K562 (cell line): ENCODE data around the gene SLC4A1. TPM values are rescaled to one million over a fixed set of nuclear protein-coding genes. Genes with fewer than 3 reads are reported as not detected.

ENCODE experiments used
- CREBBP ChIP-seq: IDR thresholded peaks from one replicate; pipeline ENCODE4 v1.6.1; 2012; ENCODE audit warnings: low read depth, mild to moderate bottlenecking, control low read depth, inconsistent platforms, low read length
- GTF2E2 ChIP-seq: fragments of 200-800 bp; sonication (Bioruptor generic); IDR thresholded peaks from 2 replicates; pipeline ENCODE4 v1.6.1; 2016; ENCODE audit warnings: missing genetic modification characterization, missing compliant biosample characterization
- NR2C2 ChIP-seq, 2 experiments: fragments of 200-800 bp in 1 of 2; sonication (Bioruptor generic) in 1 of 2; sonication (generic) in 1 of 2; formaldehyde crosslinking in 1 of 2; IDR thresholded peaks; 2 replicates each; pipeline versions ENCODE4 v1.6.1 to v1.8.0; 2016 to 2022; ENCODE audit warnings: mild to moderate bottlenecking in 1 of 2, missing compliant biosample characterization in 1 of 2, missing genetic modification characterization in 1 of 2, missing genetic modification reagents in 1 of 2
- RFX1 ChIP-seq: fragments of 450-650 bp; IDR thresholded peaks from 2 replicates; pipeline ENCODE4 v1.6.1; 2016; ENCODE audit warnings: mild to moderate bottlenecking, moderate library complexity
- TAF1 ChIP-seq: IDR thresholded peaks from 2 replicates; pipeline ENCODE4 v1.6.1; 2011; ENCODE audit warnings: mild to moderate bottlenecking, low read length, moderate library complexity; ENCODE audit not compliant: insufficient read depth, control insufficient read depth, severe bottlenecking; ENCODE audit errors: extremely low read depth
- ZFP36 ChIP-seq: fragments of 150-350 bp; IDR thresholded peaks from 2 replicates; pipeline ENCODE4 v1.6.1; 2018; ENCODE audit warnings: low read length, low read depth; ENCODE audit not compliant: partially characterized antibody
- ZFX ChIP-seq: sonication (generic); formaldehyde crosslinking; IDR thresholded peaks from 2 replicates; pipeline ENCODE4 v1.8.0; 2022; ENCODE audit warnings: mild to moderate bottlenecking, missing genetic modification reagents, moderate library complexity
- ZNF3 ChIP-seq: fragments of 250-450 bp; sonication (Bioruptor Pico); IDR thresholded peaks from 2 replicates; pipeline ENCODE4 v1.5.0; 2021; ENCODE audit warnings: mild to moderate bottlenecking, moderate library complexity
- ZNF507 ChIP-seq: conservative IDR thresholded peaks from 2 replicates; pipeline ENCODE4 v1.6.1; 2017; ENCODE audit warnings: missing genetic modification characterization, missing compliant biosample characterization
- ZNF696 ChIP-seq: fragments of 250-450 bp; sonication (Bioruptor Pico); conservative IDR thresholded peaks from 2 replicates; pipeline ENCODE4 v1.4.0; 2020; ENCODE audit warnings: mild to moderate bottlenecking, moderate library complexity
- polyA plus RNA-seq, 8 experiments: library from polyadenylated mRNA; depleted of rRNA in 4 of 8; stranded (reverse) in 5 of 8; unstranded in 3 of 8; fragments of >200 nt; fragmentation: Nextera tagmentation in 2 of 8; fragmentation: Illumina TruSeq in 1 of 8; extraction: Ambion mirVana in 2 of 8; extraction: Trizol in 1 of 8; gene quantifications; 2 replicates each; pipeline versions ENCODE4 v1.2.1 to v1.2.3, GENCODE V29; 2011 to 2014; ENCODE audit warnings: inconsistent platforms in 1 of 8, missing spikeins in 1 of 8
- total RNA-seq, 7 experiments: library from RNA; depleted of rRNA in 6 of 7; stranded (reverse); fragments of >200 nt in 6 of 7; fragmentation: Illumina TruSeq in 2 of 7; extraction: Trizol in 2 of 7; gene quantifications; 2 replicates each; pipeline versions ENCODE4 v1.2.1 to v1.2.3, GENCODE V29; 2011 to 2021; ENCODE audit warnings: low replicate concordance in 1 of 7
- TF ChIP-seq, protein P1 (sequence below): sonication (generic); formaldehyde crosslinking; IDR thresholded peaks from 2 replicates; pipeline ENCODE4 v1.8.1; 2023; ENCODE audit warnings: mild to moderate bottlenecking, missing genetic modification reagents
- TF ChIP-seq, protein P2 (sequence below): fragments of 250-450 bp; sonication (Bioruptor Pico); IDR thresholded peaks from 2 replicates; pipeline ENCODE4 v1.9.0; 2021; ENCODE audit warnings: mild to moderate bottlenecking, inconsistent platforms
- TF ChIP-seq, protein P3 (sequence below): sonication (generic); formaldehyde crosslinking; IDR thresholded peaks from 2 replicates; pipeline ENCODE4 v1.8.0; 2023; ENCODE audit warnings: missing genetic modification reagents, mild to moderate bottlenecking, borderline replicate concordance
- TF ChIP-seq, protein P4 (sequence below), 2 experiments: IDR thresholded peaks; 2 replicates each; pipeline ENCODE4 v1.6.1; 2012; ENCODE audit warnings: improper control_type of control experiment in 2 of 2, low read depth in 2 of 2, low read length in 2 of 2, borderline replicate concordance in 1 of 2

The SLC4A1 gene
- total and polyA plus RNA-seq, 9 of the 15 experiments (the other 6 are each of a cell fraction or from before 2014, with no cell fraction given): 0.14 to 1.00 (median 0.53) TPM

DNA sequence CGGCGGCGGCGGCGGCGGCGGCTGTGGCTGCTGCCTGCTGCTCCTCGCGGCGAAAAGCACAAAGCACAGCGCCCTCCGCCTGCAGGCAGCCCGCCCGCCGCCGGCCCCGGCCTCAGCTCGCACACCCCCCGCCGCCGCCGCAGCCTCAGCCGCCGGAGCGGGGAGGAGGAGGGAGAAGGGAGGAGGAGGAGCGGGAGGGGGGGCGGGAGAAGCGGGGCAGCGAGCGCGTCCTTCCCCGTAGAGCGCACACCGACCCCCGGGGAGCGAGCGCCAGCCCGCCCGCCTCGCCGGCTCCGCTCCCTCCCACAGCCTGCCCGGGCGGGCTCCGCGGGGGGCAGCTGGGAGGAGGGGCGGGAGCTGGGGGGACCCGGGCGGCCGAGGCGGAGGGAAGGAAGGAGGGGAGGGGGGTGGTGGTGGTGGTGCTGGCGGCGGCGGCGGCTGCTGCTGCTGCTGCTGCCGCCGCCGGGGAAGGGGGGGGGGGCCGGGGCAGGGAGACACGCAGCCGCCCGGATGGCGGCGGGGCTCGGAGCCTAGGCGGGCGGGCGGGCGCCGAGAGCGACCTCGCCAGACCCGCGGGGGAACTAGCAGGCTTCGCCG, 48.2 kb downstream of the SLC4A1 start, which contains the start of gene UBTF (continued):
- TF ChIP-seq, protein P1, sequence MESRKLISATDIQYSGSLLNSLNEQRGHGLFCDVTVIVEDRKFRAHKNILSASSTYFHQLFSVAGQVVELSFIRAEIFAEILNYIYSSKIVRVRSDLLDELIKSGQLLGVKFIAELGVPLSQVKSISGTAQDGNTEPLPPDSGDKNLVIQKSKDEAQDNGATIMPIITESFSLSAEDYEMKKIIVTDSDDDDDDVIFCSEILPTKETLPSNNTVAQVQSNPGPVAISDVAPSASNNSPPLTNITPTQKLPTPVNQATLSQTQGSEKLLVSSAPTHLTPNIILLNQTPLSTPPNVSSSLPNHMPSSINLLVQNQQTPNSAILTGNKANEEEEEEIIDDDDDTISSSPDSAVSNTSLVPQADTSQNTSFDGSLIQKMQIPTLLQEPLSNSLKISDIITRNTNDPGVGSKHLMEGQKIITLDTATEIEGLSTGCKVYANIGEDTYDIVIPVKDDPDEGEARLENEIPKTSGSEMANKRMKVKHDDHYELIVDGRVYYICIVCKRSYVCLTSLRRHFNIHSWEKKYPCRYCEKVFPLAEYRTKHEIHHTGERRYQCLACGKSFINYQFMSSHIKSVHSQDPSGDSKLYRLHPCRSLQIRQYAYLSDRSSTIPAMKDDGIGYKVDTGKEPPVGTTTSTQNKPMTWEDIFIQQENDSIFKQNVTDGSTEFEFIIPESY (CRISPR knock-in tag): no peak
- TF ChIP-seq RFX1 (no peak), ZNF3 (CRISPR knock-in tag) (no peak), ZNF696 (CRISPR knock-in tag) (no peak), TAF1 (peak; percentile 30), ZNF507 (tag) (no peak), NR2C2 (CRISPR knock-in tag; IDR thresholded peaks at IDR 0.05) (no peak), NR2C2 (tag; IDR thresholded peaks at IDR 0.05) (no peak), ZFP36 (peak; percentile 39), GTF2E2 (tag) (peak; percentile 35; the same call in 1 of the 2 replicates), ZFX (CRISPR knock-in tag) (no peak), CREBBP (no peak)
- TF ChIP-seq, protein P2, sequence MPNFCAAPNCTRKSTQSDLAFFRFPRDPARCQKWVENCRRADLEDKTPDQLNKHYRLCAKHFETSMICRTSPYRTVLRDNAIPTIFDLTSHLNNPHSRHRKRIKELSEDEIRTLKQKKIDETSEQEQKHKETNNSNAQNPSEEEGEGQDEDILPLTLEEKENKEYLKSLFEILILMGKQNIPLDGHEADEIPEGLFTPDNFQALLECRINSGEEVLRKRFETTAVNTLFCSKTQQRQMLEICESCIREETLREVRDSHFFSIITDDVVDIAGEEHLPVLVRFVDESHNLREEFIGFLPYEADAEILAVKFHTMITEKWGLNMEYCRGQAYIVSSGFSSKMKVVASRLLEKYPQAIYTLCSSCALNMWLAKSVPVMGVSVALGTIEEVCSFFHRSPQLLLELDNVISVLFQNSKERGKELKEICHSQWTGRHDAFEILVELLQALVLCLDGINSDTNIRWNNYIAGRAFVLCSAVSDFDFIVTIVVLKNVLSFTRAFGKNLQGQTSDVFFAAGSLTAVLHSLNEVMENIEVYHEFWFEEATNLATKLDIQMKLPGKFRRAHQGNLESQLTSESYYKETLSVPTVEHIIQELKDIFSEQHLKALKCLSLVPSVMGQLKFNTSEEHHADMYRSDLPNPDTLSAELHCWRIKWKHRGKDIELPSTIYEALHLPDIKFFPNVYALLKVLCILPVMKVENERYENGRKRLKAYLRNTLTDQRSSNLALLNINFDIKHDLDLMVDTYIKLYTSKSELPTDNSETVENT (CRISPR knock-in tag): no peak
- TF ChIP-seq, protein P3, sequence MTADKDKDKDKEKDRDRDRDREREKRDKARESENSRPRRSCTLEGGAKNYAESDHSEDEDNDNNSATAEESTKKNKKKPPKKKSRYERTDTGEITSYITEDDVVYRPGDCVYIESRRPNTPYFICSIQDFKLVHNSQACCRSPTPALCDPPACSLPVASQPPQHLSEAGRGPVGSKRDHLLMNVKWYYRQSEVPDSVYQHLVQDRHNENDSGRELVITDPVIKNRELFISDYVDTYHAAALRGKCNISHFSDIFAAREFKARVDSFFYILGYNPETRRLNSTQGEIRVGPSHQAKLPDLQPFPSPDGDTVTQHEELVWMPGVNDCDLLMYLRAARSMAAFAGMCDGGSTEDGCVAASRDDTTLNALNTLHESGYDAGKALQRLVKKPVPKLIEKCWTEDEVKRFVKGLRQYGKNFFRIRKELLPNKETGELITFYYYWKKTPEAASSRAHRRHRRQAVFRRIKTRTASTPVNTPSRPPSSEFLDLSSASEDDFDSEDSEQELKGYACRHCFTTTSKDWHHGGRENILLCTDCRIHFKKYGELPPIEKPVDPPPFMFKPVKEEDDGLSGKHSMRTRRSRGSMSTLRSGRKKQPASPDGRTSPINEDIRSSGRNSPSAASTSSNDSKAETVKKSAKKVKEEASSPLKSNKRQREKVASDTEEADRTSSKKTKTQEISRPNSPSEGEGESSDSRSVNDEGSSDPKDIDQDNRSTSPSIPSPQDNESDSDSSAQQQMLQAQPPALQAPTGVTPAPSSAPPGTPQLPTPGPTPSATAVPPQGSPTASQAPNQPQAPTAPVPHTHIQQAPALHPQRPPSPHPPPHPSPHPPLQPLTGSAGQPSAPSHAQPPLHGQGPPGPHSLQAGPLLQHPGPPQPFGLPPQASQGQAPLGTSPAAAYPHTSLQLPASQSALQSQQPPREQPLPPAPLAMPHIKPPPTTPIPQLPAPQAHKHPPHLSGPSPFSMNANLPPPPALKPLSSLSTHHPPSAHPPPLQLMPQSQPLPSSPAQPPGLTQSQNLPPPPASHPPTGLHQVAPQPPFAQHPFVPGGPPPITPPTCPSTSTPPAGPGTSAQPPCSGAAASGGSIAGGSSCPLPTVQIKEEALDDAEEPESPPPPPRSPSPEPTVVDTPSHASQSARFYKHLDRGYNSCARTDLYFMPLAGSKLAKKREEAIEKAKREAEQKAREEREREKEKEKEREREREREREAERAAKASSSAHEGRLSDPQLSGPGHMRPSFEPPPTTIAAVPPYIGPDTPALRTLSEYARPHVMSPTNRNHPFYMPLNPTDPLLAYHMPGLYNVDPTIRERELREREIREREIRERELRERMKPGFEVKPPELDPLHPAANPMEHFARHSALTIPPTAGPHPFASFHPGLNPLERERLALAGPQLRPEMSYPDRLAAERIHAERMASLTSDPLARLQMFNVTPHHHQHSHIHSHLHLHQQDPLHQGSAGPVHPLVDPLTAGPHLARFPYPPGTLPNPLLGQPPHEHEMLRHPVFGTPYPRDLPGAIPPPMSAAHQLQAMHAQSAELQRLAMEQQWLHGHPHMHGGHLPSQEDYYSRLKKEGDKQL (CRISPR knock-in tag): no peak
- TF ChIP-seq, protein P4, sequence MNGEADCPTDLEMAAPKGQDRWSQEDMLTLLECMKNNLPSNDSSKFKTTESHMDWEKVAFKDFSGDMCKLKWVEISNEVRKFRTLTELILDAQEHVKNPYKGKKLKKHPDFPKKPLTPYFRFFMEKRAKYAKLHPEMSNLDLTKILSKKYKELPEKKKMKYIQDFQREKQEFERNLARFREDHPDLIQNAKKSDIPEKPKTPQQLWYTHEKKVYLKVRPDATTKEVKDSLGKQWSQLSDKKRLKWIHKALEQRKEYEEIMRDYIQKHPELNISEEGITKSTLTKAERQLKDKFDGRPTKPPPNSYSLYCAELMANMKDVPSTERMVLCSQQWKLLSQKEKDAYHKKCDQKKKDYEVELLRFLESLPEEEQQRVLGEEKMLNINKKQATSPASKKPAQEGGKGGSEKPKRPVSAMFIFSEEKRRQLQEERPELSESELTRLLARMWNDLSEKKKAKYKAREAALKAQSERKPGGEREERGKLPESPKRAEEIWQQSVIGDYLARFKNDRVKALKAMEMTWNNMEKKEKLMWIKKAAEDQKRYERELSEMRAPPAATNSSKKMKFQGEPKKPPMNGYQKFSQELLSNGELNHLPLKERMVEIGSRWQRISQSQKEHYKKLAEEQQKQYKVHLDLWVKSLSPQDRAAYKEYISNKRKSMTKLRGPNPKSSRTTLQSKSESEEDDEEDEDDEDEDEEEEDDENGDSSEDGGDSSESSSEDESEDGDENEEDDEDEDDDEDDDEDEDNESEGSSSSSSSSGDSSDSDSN (IDR thresholded peaks at IDR 0.05; ENCODE audit: borderline replicate concordance in 1 of 2, low read depth in 2 of 2, low read length in 2 of 2): peak in 1 of 2 experiments; percentile 35; a peak in 2 of 4 replicates
